Colonic mucosa (tissue), 4 donors: ENCODE results near the gene MYOCD. TPM values are rescaled to one million over a fixed set of nuclear protein-coding genes. Genes with fewer than 3 reads are reported as not detected.
A peak's percentile ranks its signal among the peaks of the same experiment; 100 is the strongest.

Experiments used
- DNase-seq: peaks from one replicate; pipeline ENCODE4 v3.0.0-alpha.2; 2020
- H3K27ac ChIP-seq: fragments of 200-600 bp; one replicate; pipeline ENCODE4 v1.8.0; 2021
- H3K27me3 ChIP-seq: fragments of 200-600 bp; one replicate; pipeline ENCODE4 v1.8.0; 2021
- H3K36me3 ChIP-seq: fragments of 200-600 bp; one replicate; pipeline ENCODE4 v1.8.0; 2021
- H3K4me1 ChIP-seq: fragments of 200-600 bp; one replicate; pipeline ENCODE4 v1.8.0; 2021; ENCODE audit warnings: mild to moderate bottlenecking
- H3K4me3 ChIP-seq: fragments of 200-600 bp; one replicate; pipeline ENCODE4 v1.8.0; 2021
- H3K9ac ChIP-seq, 2 donors: one replicate each; pipeline ENCODE4 v1.7.0; 2013; ENCODE audit warnings: control low read depth in 2 of 2, low read depth in 2 of 2, low read length in 2 of 2
- H3K9me3 ChIP-seq: fragments of 200-600 bp; one replicate; pipeline ENCODE4 v1.8.0; 2021
- CTCF ChIP-seq: fragments of 200-600 bp; IDR thresholded peaks from one replicate; pipeline ENCODE4 v1.8.0; 2022; ENCODE audit warnings: antibody characterized with exemption, mild to moderate bottlenecking
- intact Hi-C: fragments of 100-400 bp; cut with DNase I; formaldehyde crosslinking; loops from one replicate; pipeline ENCODE4 v1.14.1; 2022
- total RNA-seq, 2 donors: library from RNA; stranded (reverse); fragmentation: NEBNext Ultra II Directional in 1 of 2; extraction: Animal tissue kit (Norgen Biotek cat#: 25700) in 1 of 2; gene quantifications; one replicate each; pipeline ENCODE4 v1.2.1, GENCODE V29; 2021
- donor health status: healthy.
- donor health status: DM: no; HTN: no; CAD: no.
- donor health status: DM: no; HTN: no; CAD: no.

Gene MYOCD
- total RNA-seq, 2 donors from 2014 or later = 1.1 to 20.5 TPM

- DNase-seq = peak; percentile 35
- Histone ChIP-seq H3K27me3 (no peaks in the 10 kb centered on the region), H3K4me3 (peak within 1 kb of the TSS; percentile 75), H3K9ac (peak within 1 kb of the TSS; percentile 75 to 87), H3K36me3 (no peaks in the 10 kb centered on the region), H3K9me3 (no peaks in the 10 kb centered on the region), H3K27ac (peak within 1 kb of the TSS; percentile 70), H3K4me1 (peaks cover 2% of the 10 kb centered on the region)
- no peak for TF ChIP-seq CTCF
- intact Hi-C loops = no loop called here
These were observed 124.0 kb downstream of the MYOCD start, which contains the start of gene ARHGAP44 for GRCh38 chr17:12789481-12790248. Gene ARHGAP44 (plus strand): TSS chr17:12789498. CDS start chr17:12789839, 341 bp downstream.

GRCh38 chr17:12790249-12791106 is 124.8 kb downstream of the MYOCD start:
- no peaks in the 10 kb centered on the region for H3K9me3 ChIP-seq
- H3K4me3 ChIP-seq = peak overlapping the region; percentile 75
- no peak for TF ChIP-seq CTCF
- no peaks in the 10 kb centered on the region for H3K27me3 ChIP-seq
- peaks cover 2% of the 10 kb centered on the region for H3K4me1 ChIP-seq
- no peaks in the 10 kb centered on the region for H3K36me3 ChIP-seq
- H3K27ac ChIP-seq = peak overlapping the region; percentile 70
- peak; percentile 45 for DNase-seq
- H3K9ac ChIP-seq = peak overlapping the region; percentile 75 to 87
- intact Hi-C loops = no loop called here

- Histone ChIP-seq H3K9me3 (no peaks in the 10 kb centered on the region), H3K4me3 (no peak overlapping the region), H3K27me3 (no peaks in the 10 kb centered on the region), H3K4me1 (peaks cover 2% of the 10 kb centered on the region), H3K36me3 (no peaks in the 10 kb centered on the region), H3K27ac (no peak overlapping the region), H3K9ac (no peak overlapping the region)
- no peak for TF ChIP-seq CTCF
- intact Hi-C loops = no loop called here
- DNase-seq = no peak
These were observed 129.3 kb downstream of the MYOCD start for GRCh38 chr17:12794919-12795532.

- H3K27me3 ChIP-seq = no peaks in the 10 kb centered on the region
- DNase-seq = no peak
- H3K4me3 ChIP-seq = no peak overlapping the region
These were observed 135.2 kb downstream of the MYOCD start for GRCh38 chr17:12800855-12801365.

More at GRCh38 chr17:12800855-12801365, 135.2 kb downstream of the MYOCD start:
- no peaks in the 10 kb centered on the region for H3K36me3 ChIP-seq
- H3K4me1 ChIP-seq = no peaks in the 10 kb centered on the region
- H3K9me3 ChIP-seq = no peaks in the 10 kb centered on the region
- intact Hi-C loops = no loop called here
- no peak overlapping the region for H3K9ac ChIP-seq
- H3K27ac ChIP-seq = no peak overlapping the region
- TF ChIP-seq CTCF = no peak
